ENCODE measurements around the gene CERS1. TPM values are rescaled to one million over a fixed set of nuclear protein-coding genes. Genes with fewer than 3 reads are reported as not detected.
A peak's percentile ranks its signal among the peaks of the same experiment; 100 is the strongest.

Gene CERS1
- total and polyA plus RNA-seq, 2 experiments from 2014 or later = 0.38 to 0.54 TPM

- H3K4me1 ChIP-seq (ENCODE audit: insufficient read depth) = peaks cover 9% of the 10 kb centered on the region; the same call in 1 of the 2 replicates
- H3K9ac ChIP-seq = peak overlapping the region; percentile 92
- no peaks in the 10 kb centered on the region for H3K9me2 ChIP-seq (ENCODE audit: insufficient read depth)
- WGBS, 2 experiments (ENCODE audit: low coverage in 1 of 2, low lambda C conversion rate in 2 of 2, missing lambda C conversion rate in 2 of 2) = 86 to 90% methylated on average over 3 of the region's 3 CpGs
- DNase-seq = no peak
- peaks cover 44% of the 10 kb centered on the region for H3K79me2 ChIP-seq (ENCODE audit: insufficient read depth)
- H3K4me3 ChIP-seq = peak overlapping the region; percentile 93
- in situ Hi-C loops (cut with MboI) = no loop called here
- no peak overlapping the region for H3K27ac ChIP-seq
- no peak for TF ChIP-seq EZH2phosphoT487 (IDR thresholded peaks at IDR 0.05; ENCODE audit: insufficient read depth, low read depth)
- no peak for TF ChIP-seq EZH2 (IDR thresholded peaks at IDR 0.05; ENCODE audit: insufficient read depth, poor library complexity, severe bottlenecking)
- no peaks in the 10 kb centered on the region for H3K9me3 ChIP-seq (ENCODE audit: low read depth)
- H3F3A ChIP-seq (ENCODE audit: insufficient read depth) = 0 out of 2 replicates have a peak, but pooled peaks cover 6% of the 10 kb centered on the region
- no peaks in the 10 kb centered on the region for H3K27me3 ChIP-seq (replicated peaks; ENCODE audit: insufficient read depth)
- no peaks in the 10 kb centered on the region for H4K20me1 ChIP-seq (ENCODE audit: insufficient read depth)
- H3K4me2 ChIP-seq (ENCODE audit: unreplicated experiment) = peak overlapping the region; percentile 91
- peaks cover 20% of the 10 kb centered on the region; the same call in 1 of the 2 replicates for H3K36me3 ChIP-seq (ENCODE audit: low read depth)
- H2AFZ ChIP-seq = no peak overlapping the region
Measured at GRCh38 chr19:18939163-18939562, 43.2 kb upstream of the CERS1 start.

- Histone ChIP-seq H3F3A (ENCODE audit: insufficient read depth) (peaks cover 10% of the 10 kb centered on the region; the same call in 1 of the 2 replicates), H3K27ac (no peak overlapping the region), H3K79me2 (ENCODE audit: insufficient read depth) (peaks cover 17% of the 10 kb centered on the region), H3K4me2 (ENCODE audit: unreplicated experiment) (no peak overlapping the region), H3K36me3 (ENCODE audit: low read depth) (peaks cover 32% of the 10 kb centered on the region; the same call in 1 of the 2 replicates), H3K9me2 (ENCODE audit: insufficient read depth) (no peaks in the 10 kb centered on the region), H3K4me3 (no peak overlapping the region), H3K9me3 (ENCODE audit: low read depth) (no peaks in the 10 kb centered on the region), H4K20me1 (ENCODE audit: insufficient read depth) (no peaks in the 10 kb centered on the region), H2AFZ (no peak overlapping the region), H3K27me3 (replicated peaks; ENCODE audit: insufficient read depth) (no peaks in the 10 kb centered on the region), H3K4me1 (ENCODE audit: insufficient read depth) (no peaks in the 10 kb centered on the region), H3K9ac (no peak overlapping the region)
- DNase-seq = no peak
- 92 to 95% methylated on average over 13 of the region's 13 CpGs for WGBS, 2 experiments (ENCODE audit: low coverage in 1 of 2, low lambda C conversion rate in 2 of 2, missing lambda C conversion rate in 2 of 2)
- in situ Hi-C loops (cut with MboI) = no loop called here
- no peak for TF ChIP-seq EZH2phosphoT487 (IDR thresholded peaks at IDR 0.05; ENCODE audit: insufficient read depth, low read depth)
- TF ChIP-seq EZH2 (IDR thresholded peaks at IDR 0.05; ENCODE audit: insufficient read depth, poor library complexity, severe bottlenecking) = no peak
Measured at GRCh38 chr19:18933297-18933696, 37.3 kb upstream of the CERS1 start.

DNA sequence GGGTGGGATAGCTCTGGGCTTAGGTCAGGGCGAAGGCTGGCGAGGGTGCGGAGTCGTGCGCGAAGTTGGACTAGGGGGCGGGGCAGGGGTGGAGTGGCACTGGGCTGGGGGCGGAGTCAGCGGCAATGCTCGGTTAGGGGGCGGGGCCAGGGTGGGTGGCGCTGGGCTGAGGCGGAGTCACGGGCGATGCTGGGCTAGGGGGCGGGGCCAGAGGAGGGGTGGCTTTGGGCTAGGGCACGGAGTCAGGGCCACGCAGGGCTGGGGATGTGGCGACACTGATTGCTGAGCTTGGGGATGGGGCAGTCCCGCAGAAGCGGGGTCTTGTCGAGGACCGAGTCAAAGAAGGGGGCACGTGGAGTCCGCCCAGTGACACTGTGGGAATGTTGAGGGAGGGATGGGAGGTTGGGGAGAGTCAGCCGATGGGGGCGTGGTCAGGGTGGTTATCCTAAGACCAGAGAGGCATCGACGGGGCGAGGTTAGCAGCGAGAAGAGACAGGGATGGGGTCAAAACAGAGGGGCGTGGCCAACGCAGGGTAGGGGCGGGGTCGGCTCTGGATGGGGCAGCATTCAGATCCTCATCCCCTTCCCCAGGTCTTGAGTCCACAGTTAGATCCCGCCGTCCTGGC, 36.4 kb upstream of the CERS1 start:
- WGBS, 2 experiments (ENCODE audit: low coverage in 1 of 2, low lambda C conversion rate in 2 of 2, missing lambda C conversion rate in 2 of 2) = 41 to 42% methylated on average over 8 to 37 of the region's 37 CpGs
- H3K4me1 ChIP-seq (ENCODE audit: insufficient read depth) = no peaks in the 10 kb centered on the region
- no peak overlapping the region for H2AFZ ChIP-seq
- H3K9ac ChIP-seq = no peak overlapping the region
- no peaks in the 10 kb centered on the region for H3K9me3 ChIP-seq (ENCODE audit: low read depth)
- no peaks in the 10 kb centered on the region for H3K9me2 ChIP-seq (ENCODE audit: insufficient read depth)
- in situ Hi-C loops (cut with MboI) = no loop called here
- peak; percentile 89 for DNase-seq
- no peaks in the 10 kb centered on the region for H3K27me3 ChIP-seq (replicated peaks; ENCODE audit: insufficient read depth)
- TF ChIP-seq EZH2 (IDR thresholded peaks at IDR 0.05; ENCODE audit: insufficient read depth, poor library complexity, severe bottlenecking) (no peak), EZH2phosphoT487 (IDR thresholded peaks at IDR 0.05; ENCODE audit: insufficient read depth, low read depth) (no peak)
- H3K27ac ChIP-seq = no peak overlapping the region
- H3K4me2 ChIP-seq (ENCODE audit: unreplicated experiment) = no peak overlapping the region
- H3F3A ChIP-seq (ENCODE audit: insufficient read depth) = peaks cover 13% of the 10 kb centered on the region; the same call in 1 of the 2 replicates
- peaks cover 27% of the 10 kb centered on the region; the same call in 1 of the 2 replicates for H3K36me3 ChIP-seq (ENCODE audit: low read depth)
- H3K79me2 ChIP-seq (ENCODE audit: insufficient read depth) = peaks cover 17% of the 10 kb centered on the region
- no peaks in the 10 kb centered on the region for H4K20me1 ChIP-seq (ENCODE audit: insufficient read depth)
- no peak overlapping the region for H3K4me3 ChIP-seq

DNA sequence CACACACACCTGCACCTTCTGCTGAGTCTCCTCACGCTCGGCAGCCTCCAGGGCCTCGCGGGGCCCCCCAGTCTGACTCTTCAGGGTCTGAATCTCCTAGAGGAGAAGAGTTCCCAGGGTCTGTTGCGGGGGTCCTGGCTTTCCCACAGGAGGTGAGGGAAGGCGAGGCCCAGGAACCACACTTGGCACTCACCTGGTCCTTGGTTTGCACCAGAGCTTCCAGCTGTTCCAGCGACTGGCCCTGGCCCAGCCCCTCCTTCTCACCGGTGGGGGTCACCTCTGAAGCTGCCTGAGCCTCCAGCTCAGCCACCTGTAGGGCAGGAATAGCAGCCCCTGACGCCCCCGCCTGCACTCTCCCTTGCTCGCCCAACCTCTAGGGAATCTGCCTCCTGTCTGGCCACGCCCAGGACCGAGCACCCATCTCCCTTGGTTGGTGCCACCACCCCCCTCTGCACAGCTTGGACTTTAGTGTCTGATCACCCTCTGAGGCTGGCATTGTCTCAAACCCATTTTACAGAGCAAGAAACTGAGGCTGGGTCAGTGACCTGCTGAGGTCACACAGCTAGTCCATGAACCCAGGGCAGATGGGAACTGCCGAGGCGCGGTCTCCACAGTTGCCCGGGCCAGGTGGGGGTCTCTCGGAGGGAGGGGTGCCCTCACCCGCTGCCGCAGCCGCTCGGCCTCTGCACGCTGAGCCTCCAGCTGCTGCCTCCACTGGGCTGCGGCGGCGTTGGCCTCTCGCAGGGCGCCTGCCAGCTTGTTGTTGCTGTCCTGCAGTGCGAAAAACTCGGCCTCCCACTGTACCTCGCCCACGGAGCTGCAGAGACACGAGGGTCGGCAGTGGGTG, 35.6 kb upstream of the CERS1 start:
- in situ Hi-C loops (cut with MboI) = no loop called here
- WGBS, 2 experiments (ENCODE audit: low coverage in 1 of 2, low lambda C conversion rate in 2 of 2, missing lambda C conversion rate in 2 of 2) = 90 to 96% methylated on average over 27 to 34 of the region's 34 CpGs

More for the DNA sequence above, 35.6 kb upstream of the CERS1 start:
- no peaks in the 10 kb centered on the region for H3K9me2 ChIP-seq (ENCODE audit: insufficient read depth)
- H3K4me3 ChIP-seq = no peak overlapping the region
- no peaks in the 10 kb centered on the region for H3K27me3 ChIP-seq (replicated peaks; ENCODE audit: insufficient read depth)
- no peak for DNase-seq
- H4K20me1 ChIP-seq (ENCODE audit: insufficient read depth) = no peaks in the 10 kb centered on the region
- H3K9ac ChIP-seq = no peak overlapping the region
- TF ChIP-seq EZH2phosphoT487 (IDR thresholded peaks at IDR 0.05; ENCODE audit: insufficient read depth, low read depth) = no peak
- no peak for TF ChIP-seq EZH2 (IDR thresholded peaks at IDR 0.05; ENCODE audit: insufficient read depth, poor library complexity, severe bottlenecking)
- H3F3A ChIP-seq (ENCODE audit: insufficient read depth) = peaks cover 19% of the 10 kb centered on the region; the same call in 1 of the 2 replicates
- H3K27ac ChIP-seq = no peak overlapping the region
- no peaks in the 10 kb centered on the region for H3K4me1 ChIP-seq (ENCODE audit: insufficient read depth)
- peaks cover 23% of the 10 kb centered on the region; the same call in 1 of the 2 replicates for H3K36me3 ChIP-seq (ENCODE audit: low read depth)
- H3K79me2 ChIP-seq (ENCODE audit: insufficient read depth) = peaks cover 12% of the 10 kb centered on the region
- H3K9me3 ChIP-seq (ENCODE audit: low read depth) = no peaks in the 10 kb centered on the region
- no peak overlapping the region for H2AFZ ChIP-seq
- H3K4me2 ChIP-seq (ENCODE audit: unreplicated experiment) = no peak overlapping the region
